Activated naive CD8-positive, alpha-beta T cell treated with anti-CD3 and anti-CD28 coated beads for 36 hours (primary cell): ENCODE results near the gene STRN4. TPM values are rescaled to one million over a fixed set of nuclear protein-coding genes. Genes with fewer than 3 reads are reported as not detected.

Experiments used
- DNase-seq: peaks from one replicate; pipeline ENCODE4 v3.0.0; 2021
- H3K27ac Mint-ChIP-seq: one replicate; pipeline ENCODE4 v1.8.0; 2022; ENCODE audit warnings: mild to moderate bottlenecking, moderate library complexity, mixed read lengths
- H3K27me3 Mint-ChIP-seq: one replicate; pipeline ENCODE4 v1.8.0; 2022; ENCODE audit warnings: mild to moderate bottlenecking, mixed read lengths
- H3K36me3 Mint-ChIP-seq: one replicate; pipeline ENCODE4 v1.8.0; 2021; ENCODE audit warnings: mild to moderate bottlenecking, mixed read lengths
- H3K4me1 Mint-ChIP-seq: one replicate; pipeline ENCODE4 v1.8.0; 2021; ENCODE audit warnings: mixed read lengths
- H3K4me3 Mint-ChIP-seq: one replicate; pipeline ENCODE4 v1.8.0; 2022; ENCODE audit warnings: mild to moderate bottlenecking, moderate library complexity, mixed read lengths
- H3K9me3 Mint-ChIP-seq: one replicate; pipeline ENCODE4 v1.8.0; 2022; ENCODE audit warnings: mixed read lengths
- total RNA-seq, 2 experiments: library from RNA; stranded (reverse); gene quantifications; one replicate each; pipeline ENCODE4 v1.2.3, GENCODE V29; 2021

The STRN4 gene
- total RNA-seq, 2 experiments from 2014 or later: 54.9 to 57.9 TPM

- Mint-ChIP-seq H3K27me3 (no peaks in the 10 kb centered on the region), H3K9me3 (no peaks in the 10 kb centered on the region), H3K27ac (no peak overlapping the region), H3K4me1 (peaks cover 20% of the 10 kb centered on the region), H3K36me3 (peaks cover 20% of the 10 kb centered on the region), H3K4me3 (no peak overlapping the region)
- no peak for DNase-seq
These were observed 8.5 kb downstream of the STRN4 start for GRCh38 chr19:46737761-46738171.

GRCh38 chr19:46737298-46737654 lies 9.0 kb downstream of the STRN4 start:
- Mint-ChIP-seq H3K27ac (no peak overlapping the region), H3K4me1 (peaks cover 19% of the 10 kb centered on the region), H3K4me3 (no peak overlapping the region), H3K27me3 (no peaks in the 10 kb centered on the region), H3K9me3 (no peaks in the 10 kb centered on the region), H3K36me3 (peaks cover 19% of the 10 kb centered on the region)
- no peak for DNase-seq

- Mint-ChIP-seq H3K36me3 (peaks cover 20% of the 10 kb centered on the region), H3K9me3 (no peaks in the 10 kb centered on the region), H3K27ac (no peak overlapping the region), H3K4me1 (peaks cover 18% of the 10 kb centered on the region), H3K27me3 (no peaks in the 10 kb centered on the region), H3K4me3 (no peak overlapping the region)
- no peak for DNase-seq
These were observed 9.5 kb downstream of the STRN4 start for GRCh38 chr19:46736531-46737297.

GRCh38 chr19:46733690-46734292 lies 12.5 kb downstream of the STRN4 start:
- DNase-seq: no peak
- Mint-ChIP-seq H3K9me3 (no peaks in the 10 kb centered on the region), H3K36me3 (peaks cover 16% of the 10 kb centered on the region), H3K4me1 (peaks cover 23% of the 10 kb centered on the region), H3K4me3 (no peak overlapping the region), H3K27me3 (no peaks in the 10 kb centered on the region), H3K27ac (peak overlapping the region; percentile 66)

GRCh38 chr19:46732966-46733689 lies 13.1 kb downstream of the STRN4 start:
- peaks cover 19% of the 10 kb centered on the region for H3K36me3 Mint-ChIP-seq

GRCh38 chr19:46732172-46732938 lies 13.9 kb downstream of the STRN4 start:
- Mint-ChIP-seq H3K27ac (no peak overlapping the region), H3K9me3 (no peaks in the 10 kb centered on the region), H3K4me1 (peaks cover 26% of the 10 kb centered on the region), H3K4me3 (no peak overlapping the region), H3K27me3 (no peaks in the 10 kb centered on the region), H3K36me3 (peaks cover 18% of the 10 kb centered on the region)
- DNase-seq: no peak

More at GRCh38 chr19:46732966-46733689, 13.1 kb downstream of the STRN4 start:
- DNase-seq: no peak
- Mint-ChIP-seq H3K4me1 (peaks cover 27% of the 10 kb centered on the region), H3K27ac (no peak overlapping the region), H3K9me3 (no peaks in the 10 kb centered on the region), H3K4me3 (no peak overlapping the region), H3K27me3 (no peaks in the 10 kb centered on the region)

- Mint-ChIP-seq H3K27me3 (no peaks in the 10 kb centered on the region), H3K36me3 (peaks cover 23% of the 10 kb centered on the region), H3K4me3 (no peak overlapping the region), H3K27ac (peak overlapping the region; percentile 18), H3K9me3 (no peaks in the 10 kb centered on the region), H3K4me1 (peaks cover 26% of the 10 kb centered on the region)
- DNase-seq: no peak
These were observed 14.7 kb downstream of the STRN4 start for GRCh38 chr19:46731584-46731983.

GRCh38 chr19:46731007-46731501 lies 15.2 kb downstream of the STRN4 start:
- Mint-ChIP-seq H3K36me3 (peaks cover 26% of the 10 kb centered on the region), H3K27ac (peak overlapping the region; percentile 45), H3K27me3 (no peaks in the 10 kb centered on the region), H3K4me1 (peaks cover 26% of the 10 kb centered on the region), H3K9me3 (no peaks in the 10 kb centered on the region), H3K4me3 (no peak overlapping the region)
- DNase-seq: no peak

GRCh38 chr19:46730595-46730994 lies 15.7 kb downstream of the STRN4 start:
- Mint-ChIP-seq H3K27ac (peak overlapping the region; percentile 56), H3K9me3 (no peaks in the 10 kb centered on the region), H3K27me3 (no peaks in the 10 kb centered on the region), H3K4me3 (no peak overlapping the region), H3K4me1 (peaks cover 26% of the 10 kb centered on the region), H3K36me3 (peaks cover 28% of the 10 kb centered on the region)
- DNase-seq: no peak

GRCh38 chr19:46730187-46730586 lies 16.1 kb downstream of the STRN4 start:
- no peaks in the 10 kb centered on the region for H3K9me3 Mint-ChIP-seq
- no peak overlapping the region for H3K4me3 Mint-ChIP-seq
- H3K27me3 Mint-ChIP-seq: no peaks in the 10 kb centered on the region
- DNase-seq: no peak
- no peak overlapping the region for H3K27ac Mint-ChIP-seq
- H3K36me3 Mint-ChIP-seq: peaks cover 30% of the 10 kb centered on the region
- H3K4me1 Mint-ChIP-seq: peaks cover 26% of the 10 kb centered on the region

GRCh38 chr19:46729696-46730095 lies 16.6 kb downstream of the STRN4 start:
- DNase-seq: no peak
- Mint-ChIP-seq H3K27me3 (no peaks in the 10 kb centered on the region), H3K27ac (no peak overlapping the region), H3K36me3 (peaks cover 30% of the 10 kb centered on the region), H3K9me3 (no peaks in the 10 kb centered on the region), H3K4me1 (peaks cover 26% of the 10 kb centered on the region), H3K4me3 (no peak overlapping the region)

GRCh38 chr19:46728693-46729339 lies 17.4 kb downstream of the STRN4 start:
- peak overlapping the region; percentile 71 for H3K27ac Mint-ChIP-seq
- peaks cover 26% of the 10 kb centered on the region for H3K4me1 Mint-ChIP-seq
- H3K27me3 Mint-ChIP-seq: no peaks in the 10 kb centered on the region

GRCh38 chr19:46728208-46728607 lies 18.0 kb downstream of the STRN4 start:
- H3K9me3 Mint-ChIP-seq: no peaks in the 10 kb centered on the region
- peaks cover 30% of the 10 kb centered on the region for H3K4me1 Mint-ChIP-seq
- no peak overlapping the region for H3K27ac Mint-ChIP-seq
- DNase-seq: no peak
- H3K27me3 Mint-ChIP-seq: no peaks in the 10 kb centered on the region
- peaks cover 30% of the 10 kb centered on the region for H3K36me3 Mint-ChIP-seq
- no peak overlapping the region for H3K4me3 Mint-ChIP-seq

More at GRCh38 chr19:46728693-46729339, 17.4 kb downstream of the STRN4 start:
- DNase-seq: peak; percentile 81
- H3K4me3 Mint-ChIP-seq: no peak overlapping the region
- peaks cover 31% of the 10 kb centered on the region for H3K36me3 Mint-ChIP-seq
- no peaks in the 10 kb centered on the region for H3K9me3 Mint-ChIP-seq

GRCh38 chr19:46727757-46728156 lies 18.5 kb downstream of the STRN4 start:
- H3K27me3 Mint-ChIP-seq: no peaks in the 10 kb centered on the region
- H3K36me3 Mint-ChIP-seq: peaks cover 30% of the 10 kb centered on the region
- H3K9me3 Mint-ChIP-seq: no peaks in the 10 kb centered on the region
- H3K4me3 Mint-ChIP-seq: no peak overlapping the region
- DNase-seq: no peak
- H3K4me1 Mint-ChIP-seq: peaks cover 30% of the 10 kb centered on the region
- H3K27ac Mint-ChIP-seq: no peak overlapping the region
